HG02852 (cell line): Measurements from ENCODE around the gene TEDC1.

ENCODE experiments used
- ATAC-seq: cut with Tn5 transposase; IDR thresholded peaks from one replicate; pipeline ENCODE4 v1.9.1; 2021; ENCODE audit warnings: mild to moderate bottlenecking, moderate library complexity; ENCODE audit not compliant: unreplicated experiment

TEDC1 gene

GRCh38 chr14:105495101-105495989, 4.3 kb downstream of the TEDC1 start:
- ATAC-seq = no peak

- ATAC-seq = no peak
These were observed 5.2 kb downstream of the TEDC1 start for GRCh38 chr14:105495990-105496830.

DNA sequence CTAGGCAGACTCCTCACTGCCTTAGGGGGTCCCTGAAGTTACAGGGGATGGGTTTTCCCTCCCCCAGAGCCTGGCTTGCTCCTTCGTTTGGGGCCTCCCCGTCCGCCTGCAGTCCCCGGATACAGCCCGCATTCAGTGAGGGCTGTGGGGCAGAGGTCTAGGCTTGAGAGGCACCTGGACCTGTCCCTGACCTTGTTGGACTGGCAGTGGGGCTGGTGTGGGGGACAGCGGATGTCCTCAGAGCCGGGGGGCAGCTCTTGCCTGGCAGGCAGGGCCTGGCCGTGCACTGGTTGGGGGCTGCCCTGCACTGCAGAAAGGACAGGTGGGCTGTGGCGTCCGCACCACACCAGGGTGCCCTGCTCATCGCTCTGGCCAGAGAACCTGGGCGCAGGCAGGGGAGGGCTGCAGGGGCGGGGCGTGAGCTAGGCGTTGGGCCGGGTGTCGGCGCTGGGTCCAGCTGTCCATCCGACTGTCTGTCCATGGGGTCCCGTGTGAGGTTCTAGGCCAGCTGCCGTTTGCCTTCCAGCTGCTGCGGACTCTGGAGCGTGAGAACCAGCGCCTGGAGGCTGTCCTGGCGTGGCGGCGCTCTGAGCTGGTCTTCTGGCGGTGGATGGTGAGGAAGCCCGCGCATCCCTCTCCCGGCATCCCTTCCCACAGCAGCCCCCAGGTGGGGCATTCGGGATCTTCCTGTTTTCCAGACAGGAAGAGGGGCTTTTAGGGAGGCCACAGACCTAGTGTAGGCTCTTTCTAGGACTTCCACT, 6.0 kb downstream of the TEDC1 start:
- ATAC-seq = no peak

GRCh38 chr14:105497671-105498429, 6.8 kb downstream of the TEDC1 start:
- no peak for ATAC-seq

DNA sequence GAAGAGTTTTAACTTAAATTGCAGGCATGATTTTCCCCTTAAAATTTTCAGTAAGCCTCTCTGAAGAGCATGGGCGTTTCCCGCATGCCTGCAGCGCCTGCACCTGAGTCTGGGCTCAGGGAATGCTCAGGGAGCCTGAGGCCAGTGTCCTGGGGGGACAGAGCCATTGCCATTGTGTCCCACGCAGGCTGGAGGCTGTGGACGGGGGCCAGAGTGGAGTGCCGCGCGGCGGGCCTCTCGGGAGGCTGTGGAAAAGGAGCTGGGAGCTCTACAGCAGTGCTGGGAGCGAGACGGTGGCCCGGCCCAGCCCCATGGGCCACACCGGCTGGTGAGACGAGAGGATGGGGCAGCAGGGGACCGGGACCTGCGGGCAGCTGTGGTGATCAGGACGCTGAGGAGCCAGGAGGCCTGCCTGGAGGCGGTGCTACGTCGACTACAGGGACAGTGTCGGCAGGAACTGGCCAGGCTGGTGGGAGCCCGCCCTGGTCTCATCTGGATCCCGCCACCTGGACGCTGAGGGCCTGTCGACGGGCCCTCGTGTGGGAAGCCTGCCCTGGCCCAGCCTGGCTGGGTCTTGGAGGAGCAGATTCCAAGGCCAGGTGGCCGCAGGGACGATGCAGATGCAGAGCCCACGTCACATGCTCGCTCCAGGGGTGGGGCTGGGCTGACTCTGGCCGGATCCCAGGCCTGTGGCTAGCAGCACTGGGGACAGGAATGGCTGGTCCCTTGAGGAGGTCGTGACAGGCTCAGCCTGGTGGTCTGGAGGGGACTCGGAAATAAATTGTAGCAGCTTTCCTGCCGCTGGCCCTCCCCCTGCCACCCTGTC, 7.6 kb downstream of the TEDC1 start:
- no peak for ATAC-seq

GRCh38 chr14:105499256-105500035, 8.4 kb downstream of the TEDC1 start:
- no peak for ATAC-seq

DNA sequence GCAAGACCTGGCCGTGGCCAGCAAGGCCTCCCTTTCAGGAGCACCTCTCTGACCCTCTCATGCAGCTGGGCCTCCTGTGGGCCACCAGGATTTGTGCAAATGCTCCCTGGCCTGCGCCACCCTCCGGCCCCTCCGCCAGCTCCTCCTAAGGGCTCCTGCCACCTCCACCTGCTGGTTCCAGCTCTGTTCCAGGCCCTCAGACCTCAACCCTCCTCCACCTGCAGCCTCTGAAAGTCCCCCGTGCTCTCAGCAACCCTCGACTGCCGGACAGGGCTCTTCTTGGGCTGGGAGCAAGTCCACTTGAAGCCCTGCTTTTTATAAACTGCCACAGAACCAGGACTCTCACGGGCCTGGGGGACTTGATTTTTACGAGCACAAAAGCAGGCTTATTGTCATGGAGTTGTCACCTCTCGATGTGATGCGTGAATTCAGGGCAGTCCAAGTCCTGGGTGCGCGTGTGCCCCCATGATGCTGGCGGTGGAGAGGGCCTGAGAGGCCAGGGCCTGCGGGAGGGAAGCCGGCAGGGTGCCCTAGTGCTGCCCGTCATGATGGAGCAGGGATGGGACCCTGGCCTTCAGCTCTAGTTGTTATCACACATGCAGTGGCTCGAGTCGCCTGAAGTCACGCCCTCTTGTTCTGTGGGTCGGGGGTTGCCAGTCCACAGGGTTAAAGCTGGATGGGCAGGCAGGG, 9.1 kb downstream of the TEDC1 start:
- no peak for ATAC-seq

- ATAC-seq = no peak
These were observed 9.7 kb downstream of the TEDC1 start for GRCh38 chr14:105500726-105501101.

DNA sequence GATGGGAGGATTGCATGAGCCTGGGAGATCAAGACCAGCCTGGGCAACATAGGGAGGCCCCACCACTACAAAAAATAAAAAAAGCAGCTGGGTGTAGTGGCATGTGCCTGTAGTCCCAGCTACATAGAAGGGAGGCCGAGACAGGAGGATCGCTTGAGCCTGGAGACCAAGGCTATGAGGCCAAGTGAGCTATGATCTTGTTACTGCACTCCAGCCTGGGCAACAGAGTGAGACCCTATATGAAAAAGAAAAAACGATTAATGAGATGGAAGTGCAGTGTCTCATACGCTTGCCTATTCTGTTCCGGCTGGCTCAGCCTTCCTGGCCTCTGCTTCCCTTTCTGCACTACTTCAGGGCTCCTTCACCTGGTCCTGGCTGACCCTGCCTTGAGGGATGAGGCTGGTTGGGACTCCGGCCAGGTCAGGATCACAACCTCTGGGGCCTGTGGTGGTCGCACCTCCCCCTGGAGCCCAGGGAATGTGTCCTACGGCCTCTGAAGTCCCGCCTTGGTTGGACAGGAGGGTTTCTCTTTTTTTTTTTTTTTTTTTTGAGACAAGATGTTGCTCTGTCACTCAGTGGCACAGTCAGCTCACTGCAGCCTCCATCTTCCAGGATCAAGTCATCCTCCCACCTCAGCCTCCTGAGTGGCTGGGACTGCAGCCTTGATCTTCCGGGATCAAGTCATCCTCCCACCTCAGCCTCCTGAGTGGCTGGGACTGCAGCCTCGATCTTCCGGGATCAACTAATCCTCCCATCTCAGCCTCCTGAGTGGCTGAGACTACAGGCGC, 10.7 kb downstream of the TEDC1 start:
- ATAC-seq = no peak

- ATAC-seq = no peak
These were observed 11.6 kb downstream of the TEDC1 start for GRCh38 chr14:105502446-105503295.

DNA sequence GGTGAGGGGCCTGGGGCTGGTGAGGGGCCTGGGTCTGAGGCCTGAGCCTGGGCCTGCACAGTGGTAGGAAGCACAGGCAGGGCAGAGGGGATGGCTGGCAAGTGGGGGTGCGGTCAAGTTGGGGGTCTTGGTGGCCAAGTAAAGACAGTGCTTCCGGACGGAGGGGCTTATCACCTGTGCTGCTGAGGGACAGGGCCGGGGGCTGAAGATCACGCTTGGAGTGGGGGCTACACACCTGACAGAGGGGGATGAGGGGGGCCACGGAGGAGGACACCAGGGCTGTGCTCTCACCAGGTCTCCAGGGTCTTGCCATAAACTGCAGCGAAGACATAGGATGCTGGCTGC, 12.2 kb downstream of the TEDC1 start:
- no peak for ATAC-seq

DNA sequence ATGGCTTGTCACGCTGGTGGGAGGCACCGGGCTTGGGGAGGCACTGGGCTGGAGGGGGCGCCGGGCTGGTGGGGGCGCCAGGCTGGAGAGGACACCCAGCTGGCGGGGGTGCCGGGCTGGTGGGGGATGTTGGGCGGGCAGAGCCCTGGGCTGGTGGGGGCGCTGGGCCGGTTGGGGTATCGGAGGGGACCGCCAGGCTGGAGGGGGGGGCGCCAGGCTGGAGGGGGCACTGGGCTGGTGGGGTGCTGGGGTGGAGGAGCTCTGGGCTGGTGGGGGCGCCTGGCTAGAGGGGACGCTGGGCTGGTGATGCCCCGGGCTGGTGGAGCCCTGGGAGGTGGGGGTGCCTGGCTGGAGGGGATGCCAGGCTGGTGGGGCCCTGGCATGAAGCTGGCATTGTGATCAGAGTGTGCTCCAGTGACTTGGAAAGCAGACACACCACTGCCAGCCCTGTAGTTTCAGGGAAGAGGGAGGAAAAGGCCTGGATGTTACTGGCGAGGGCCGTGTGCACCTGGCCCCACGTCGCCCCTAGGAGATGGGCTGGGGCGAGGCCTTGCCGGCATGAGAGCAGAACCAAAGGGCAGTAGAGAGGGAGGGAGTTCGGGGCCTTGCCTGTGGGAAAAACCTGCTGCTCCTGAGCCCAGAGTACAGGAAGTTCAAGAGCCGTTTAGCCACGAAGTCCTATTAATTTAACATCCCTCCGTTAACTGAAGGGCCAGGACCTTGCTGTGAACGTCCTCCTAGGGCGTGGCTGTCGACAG, 13.1 kb downstream of the TEDC1 start:
- no peak for ATAC-seq

DNA sequence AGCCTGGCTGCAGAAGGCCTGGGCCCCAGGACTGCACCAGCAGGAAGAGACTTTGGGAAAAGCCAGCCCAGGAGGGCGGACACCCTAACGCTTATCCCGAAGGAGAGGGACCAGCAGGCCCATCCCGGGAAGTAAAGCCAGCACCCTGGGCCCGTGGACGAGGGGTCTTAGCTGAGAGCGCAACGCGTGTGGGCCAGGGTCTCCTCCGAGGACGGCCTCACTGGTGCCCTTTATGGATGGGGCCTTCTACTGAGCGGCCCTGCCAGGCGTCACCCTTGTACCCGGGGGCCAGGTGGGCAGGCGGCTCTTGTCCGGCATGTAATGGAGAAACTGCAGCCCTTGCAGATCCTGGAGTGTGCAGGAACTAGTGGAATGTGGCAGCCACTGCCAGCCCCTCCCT, 14.1 kb downstream of the TEDC1 start:
- ATAC-seq = no peak

DNA sequence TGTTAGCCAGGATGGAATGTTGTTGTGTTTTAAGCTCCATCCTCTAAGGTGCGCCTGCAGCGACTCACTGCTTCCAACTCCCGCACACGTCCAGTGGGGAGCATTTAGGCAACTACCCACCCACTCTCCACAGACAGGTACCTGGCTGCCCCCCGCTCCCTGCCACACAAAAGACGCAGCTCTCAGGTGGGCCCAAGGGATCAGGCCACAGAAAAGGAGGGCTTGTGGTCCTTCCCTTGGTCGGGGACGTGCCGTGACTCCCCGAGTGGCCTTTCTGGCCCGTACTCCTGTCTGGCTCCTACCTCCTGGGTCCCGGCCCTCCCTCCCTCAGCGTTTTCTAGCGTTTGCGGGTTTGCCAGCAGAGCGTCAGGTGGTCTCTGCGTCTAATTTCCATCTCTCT, 16.2 kb downstream of the TEDC1 start:
- ATAC-seq = no peak

DNA sequence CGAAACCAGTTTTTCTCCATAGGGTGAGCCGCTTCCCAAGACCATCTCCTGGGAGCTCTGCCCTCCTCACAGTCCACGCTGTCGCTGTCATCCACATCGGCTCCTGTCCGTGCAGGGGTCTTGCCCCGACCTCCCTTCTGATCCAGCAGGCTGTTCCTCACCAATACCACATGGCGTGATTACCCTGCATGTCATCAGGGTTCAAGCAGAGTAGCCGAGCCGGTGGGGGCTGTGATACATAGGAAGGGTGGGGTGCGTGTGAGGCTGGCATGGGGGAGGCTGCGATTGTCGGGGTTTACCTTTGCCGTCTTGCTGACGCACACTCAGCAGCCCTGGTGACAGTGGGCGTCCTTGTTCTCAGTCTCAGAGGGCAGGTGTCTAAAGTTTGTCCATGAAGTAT, 17.0 kb downstream of the TEDC1 start:
- no peak for ATAC-seq

GRCh38 chr14:105508601-105509000, 17.6 kb downstream of the TEDC1 start:
- ATAC-seq = no peak
